Mesendoderm (in vitro differentiated cells): ENCODE data around the gene FMNL2.

Source experiments
- DNase-seq: peaks from one replicate; pipeline ENCODE4 v3.0.0; 2013
- H2AK5ac ChIP-seq: 2 replicates; pipeline ENCODE4 v1.6.1; 2013; ENCODE audit warnings: low read length, inconsistent platforms
- H2BK120ac ChIP-seq: 2 replicates; pipeline ENCODE4 v1.6.1; 2013; ENCODE audit warnings: low read depth, mild to moderate bottlenecking, low read length, moderate library complexity, mixed read lengths
- H2BK15ac ChIP-seq: replicated peaks from 2 replicates; pipeline ENCODE4 v1.6.1; 2013; ENCODE audit warnings: low read depth, mild to moderate bottlenecking, moderate library complexity
- H2BK5ac ChIP-seq: 2 replicates; pipeline ENCODE4 v1.6.1; 2013; ENCODE audit warnings: low read length, inconsistent platforms
- H3K18ac ChIP-seq: 2 replicates; pipeline ENCODE4 v1.6.1; 2013; ENCODE audit warnings: mild to moderate bottlenecking, low read length, mixed read lengths
- H3K23ac ChIP-seq: one replicate; pipeline ENCODE4 v1.6.1; 2013; ENCODE audit warnings: low read length
- H3K27ac ChIP-seq: 2 replicates; pipeline ENCODE4 v1.5.1; 2013; ENCODE audit warnings: low read depth, mild to moderate bottlenecking, inconsistent platforms, low read length, moderate library complexity
- H3K27me3 ChIP-seq: 2 replicates; pipeline ENCODE4 v1.6.1; 2013; ENCODE audit warnings: low read length, control low read depth, mild to moderate bottlenecking, inconsistent platforms; ENCODE audit not compliant: insufficient read depth, poor library complexity
- H3K36me3 ChIP-seq: 2 replicates; pipeline ENCODE4 v1.6.1; 2013; ENCODE audit warnings: low read length, inconsistent platforms; ENCODE audit not compliant: control insufficient read depth, insufficient read depth
- H3K4ac ChIP-seq: one replicate; pipeline ENCODE4 v1.6.1; 2013; ENCODE audit warnings: low read depth, mild to moderate bottlenecking, low read length, moderate library complexity
- H3K4me1 ChIP-seq: 2 replicates; pipeline ENCODE4 v1.6.1; 2013; ENCODE audit warnings: low read depth, low read length, inconsistent platforms; ENCODE audit not compliant: control insufficient read depth
- H3K4me2 ChIP-seq: 2 replicates; pipeline ENCODE4 v1.6.1; 2013; ENCODE audit warnings: low read length
- H3K4me3 ChIP-seq: 2 replicates; pipeline ENCODE4 v1.5.1; 2013; ENCODE audit warnings: mild to moderate bottlenecking, low read length
- H3K56ac ChIP-seq: one replicate; pipeline ENCODE4 v1.6.1; 2013; ENCODE audit warnings: low read length
- H3K79me1 ChIP-seq: 2 replicates; pipeline ENCODE4 v1.6.1; 2013; ENCODE audit warnings: low read length, inconsistent platforms
- H3K79me2 ChIP-seq: 2 replicates; pipeline ENCODE4 v1.6.1; 2013; ENCODE audit warnings: mild to moderate bottlenecking, low read length; ENCODE audit not compliant: control insufficient read depth, insufficient read depth
- H3K9ac ChIP-seq: 2 replicates; pipeline ENCODE4 v1.6.1; 2013; ENCODE audit warnings: low read length, inconsistent platforms
- H4K5ac ChIP-seq: one replicate; pipeline ENCODE4 v1.6.1; 2013; ENCODE audit warnings: low read length
- H4K8ac ChIP-seq: one replicate; pipeline ENCODE4 v1.6.1; 2013; ENCODE audit warnings: low read depth, mild to moderate bottlenecking, control low read depth, low read length, moderate library complexity
- WGBS: extraction: QIAGEN DNeasy Blood & Tissue Kit; methylation state at CpG from one replicate; pipeline ENCODE4 v1.1.7; 2013; ENCODE audit warnings: low lambda C conversion rate, missing lambda C conversion rate; ENCODE audit not compliant: insufficient coverage; ENCODE audit errors: extremely low coverage; 5-methylcytosine and 5-hydroxymethylcytosine counted together

The FMNL2 gene

DNA sequence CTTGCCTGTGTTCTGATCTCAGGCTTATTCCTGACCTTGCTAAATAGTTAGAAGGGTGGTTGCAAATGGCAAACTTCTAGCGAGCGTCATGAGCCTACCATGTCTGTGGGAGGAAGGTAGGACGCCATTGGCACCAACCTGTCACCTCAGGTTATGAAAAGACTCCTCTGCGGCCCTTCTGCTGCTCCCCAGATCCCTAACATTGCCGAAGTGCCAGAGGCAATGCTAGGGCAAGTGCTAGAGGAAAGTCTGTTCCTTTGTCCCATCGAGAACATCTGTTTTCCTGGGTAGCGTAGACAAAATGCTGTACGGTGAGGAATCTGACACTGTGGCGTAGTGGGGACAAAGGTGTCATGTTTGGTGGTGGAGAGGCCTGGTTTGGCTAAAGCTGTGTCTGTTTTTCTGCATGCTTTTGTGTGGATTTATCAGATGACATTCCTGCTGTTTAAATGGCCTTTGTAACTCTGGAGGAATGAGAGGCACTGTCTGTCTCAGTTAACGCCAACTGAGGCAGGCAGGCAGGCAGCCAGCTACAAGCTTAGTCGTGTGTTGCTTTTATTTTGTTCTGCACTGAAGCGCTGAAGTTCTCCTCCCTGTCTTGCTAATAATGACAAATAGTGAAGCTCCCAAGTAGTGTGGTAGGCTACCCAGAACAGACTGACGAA is 288.2 kb downstream of the FMNL2 start:
- no CpG with 5 or more reads among the region's 13 CpGs for WGBS
- H3K27ac ChIP-seq = no peak overlapping the region

DNA sequence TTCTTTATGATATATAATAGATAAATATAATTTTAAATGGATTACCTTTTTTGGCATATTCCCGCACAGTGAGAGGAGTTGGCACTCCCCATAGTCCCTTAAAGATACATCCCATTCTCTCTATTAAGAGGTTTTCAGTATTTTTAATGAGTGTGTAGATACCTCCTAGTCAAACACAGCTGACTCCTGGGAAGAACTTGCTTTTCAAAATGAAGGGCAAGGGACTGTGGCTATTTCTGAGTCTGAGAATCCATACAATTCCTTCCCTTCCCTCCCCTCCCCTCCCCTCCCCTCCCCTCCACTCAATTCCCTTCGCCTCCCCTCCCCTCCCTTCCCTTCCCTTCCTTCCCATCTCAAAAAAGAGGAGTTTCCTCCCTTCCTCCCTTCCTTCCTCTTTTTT is 288.8 kb downstream of the FMNL2 start:
- no peaks in the 10 kb centered on the region for H3K79me1 ChIP-seq
- no peak overlapping the region for H4K8ac ChIP-seq
- no peaks in the 10 kb centered on the region for H3K4me1 ChIP-seq
- no peak overlapping the region for H2BK15ac ChIP-seq
- no peaks in the 10 kb centered on the region for H3K27me3 ChIP-seq
- no peaks in the 10 kb centered on the region for H3K79me2 ChIP-seq
- no peak overlapping the region for H3K23ac ChIP-seq
- H3K18ac ChIP-seq = no peak overlapping the region
- no peak overlapping the region for H4K5ac ChIP-seq
- no peak overlapping the region for H3K4ac ChIP-seq
- no peak overlapping the region for H3K4me2 ChIP-seq
- H2AK5ac ChIP-seq = no peak overlapping the region
- H3K4me3 ChIP-seq = no peak overlapping the region
- no peak overlapping the region for H2BK5ac ChIP-seq
- H3K27ac ChIP-seq = no peak overlapping the region
- no peak overlapping the region for H3K9ac ChIP-seq
- no peak overlapping the region for H2BK120ac ChIP-seq
- H3K56ac ChIP-seq = no peak overlapping the region
- peaks cover 9% of the 10 kb centered on the region for H3K36me3 ChIP-seq
- DNase-seq = no peak
- WGBS = no CpG with 5 or more reads among the region's 2 CpGs

More for the DNA sequence above, 288.2 kb downstream of the FMNL2 start:
- H3K79me1 ChIP-seq = no peaks in the 10 kb centered on the region
- no peak overlapping the region for H3K9ac ChIP-seq
- no peak overlapping the region for H3K18ac ChIP-seq
- H3K56ac ChIP-seq = no peak overlapping the region
- H3K27me3 ChIP-seq = no peaks in the 10 kb centered on the region
- peaks cover 7% of the 10 kb centered on the region for H3K36me3 ChIP-seq
- no peak overlapping the region for H2BK5ac ChIP-seq
- H3K79me2 ChIP-seq = no peaks in the 10 kb centered on the region
- H2BK15ac ChIP-seq = no peak overlapping the region
- no peak overlapping the region for H3K4me2 ChIP-seq
- H3K4me3 ChIP-seq = no peak overlapping the region
- no peak overlapping the region for H4K8ac ChIP-seq
- H3K4me1 ChIP-seq = no peaks in the 10 kb centered on the region
- DNase-seq = peak; percentile 54
- no peak overlapping the region for H2BK120ac ChIP-seq
- H2AK5ac ChIP-seq = no peak overlapping the region
- H4K5ac ChIP-seq = no peak overlapping the region
- H3K4ac ChIP-seq = no peak overlapping the region
- H3K23ac ChIP-seq = no peak overlapping the region

DNA sequence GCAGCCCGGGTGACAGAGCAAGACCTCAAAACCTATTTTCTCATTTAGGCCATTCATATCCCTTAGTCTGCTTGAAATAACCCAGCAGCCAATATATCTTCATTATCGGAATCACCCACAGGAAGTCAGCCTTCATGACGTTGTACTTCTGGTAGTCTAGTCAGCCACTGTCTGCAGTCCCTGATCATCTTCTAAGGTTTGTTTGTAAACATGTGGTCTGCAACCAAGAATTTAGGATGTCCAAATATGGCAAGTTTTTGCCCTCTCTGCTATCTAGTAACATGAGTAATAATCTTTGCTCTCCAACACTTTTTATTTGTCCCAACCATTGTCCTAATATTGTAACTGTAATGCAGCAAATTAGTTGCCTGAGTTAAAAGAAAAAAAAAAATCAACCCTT is 289.8 kb downstream of the FMNL2 start:
- WGBS = no CpG with 5 or more reads among the region's 3 CpGs
- Histone ChIP-seq H3K27ac (no peak overlapping the region), H2BK15ac (no peak overlapping the region), H2BK5ac (no peak overlapping the region), H3K56ac (no peak overlapping the region), H3K18ac (no peak overlapping the region), H2AK5ac (no peak overlapping the region), H3K4me1 (no peaks in the 10 kb centered on the region), H3K27me3 (no peaks in the 10 kb centered on the region), H3K4me2 (no peak overlapping the region), H3K36me3 (peaks cover 6% of the 10 kb centered on the region), H3K79me2 (no peaks in the 10 kb centered on the region), H4K5ac (no peak overlapping the region), H4K8ac (no peak overlapping the region), H3K4me3 (no peak overlapping the region), H3K4ac (no peak overlapping the region), H2BK120ac (no peak overlapping the region), H3K23ac (no peak overlapping the region), H3K79me1 (no peaks in the 10 kb centered on the region), H3K9ac (no peak overlapping the region)
- no peak for DNase-seq

DNA sequence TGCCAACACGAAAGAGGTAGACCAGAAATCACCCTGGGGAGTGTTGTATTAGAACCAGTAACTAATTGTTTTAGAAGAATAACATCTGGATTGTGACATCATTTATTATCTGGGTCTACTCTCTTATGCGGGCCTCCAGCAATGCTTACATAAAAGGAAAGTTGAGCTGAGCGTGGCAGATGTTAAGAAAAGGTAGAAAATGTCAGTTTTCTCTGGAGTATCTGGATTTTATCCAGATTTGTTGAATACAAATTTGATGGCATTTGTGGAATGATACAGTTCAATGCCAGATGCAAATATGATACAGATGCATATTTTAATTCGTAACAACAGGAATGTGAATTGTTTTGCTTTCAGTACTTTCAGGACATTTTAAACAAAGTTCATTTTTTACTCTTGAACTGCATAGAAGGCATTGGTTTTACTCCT is 292.0 kb downstream of the FMNL2 start:
- Histone ChIP-seq H3K79me1 (no peaks in the 10 kb centered on the region), H3K4me3 (no peak overlapping the region), H3K9ac (no peak overlapping the region), H4K5ac (no peak overlapping the region), H4K8ac (no peak overlapping the region), H3K4me1 (no peaks in the 10 kb centered on the region), H3K79me2 (no peaks in the 10 kb centered on the region), H3K27me3 (no peaks in the 10 kb centered on the region), H3K56ac (no peak overlapping the region), H3K36me3 (peaks cover 6% of the 10 kb centered on the region), H3K23ac (no peak overlapping the region), H3K18ac (no peak overlapping the region), H3K4ac (no peak overlapping the region), H3K4me2 (no peak overlapping the region), H2BK120ac (no peak overlapping the region), H3K27ac (no peak overlapping the region), H2BK5ac (no peak overlapping the region), H2BK15ac (no peak overlapping the region), H2AK5ac (no peak overlapping the region)
- no peak for DNase-seq
- no CpG with 5 or more reads among the region's 4 CpGs for WGBS

DNA sequence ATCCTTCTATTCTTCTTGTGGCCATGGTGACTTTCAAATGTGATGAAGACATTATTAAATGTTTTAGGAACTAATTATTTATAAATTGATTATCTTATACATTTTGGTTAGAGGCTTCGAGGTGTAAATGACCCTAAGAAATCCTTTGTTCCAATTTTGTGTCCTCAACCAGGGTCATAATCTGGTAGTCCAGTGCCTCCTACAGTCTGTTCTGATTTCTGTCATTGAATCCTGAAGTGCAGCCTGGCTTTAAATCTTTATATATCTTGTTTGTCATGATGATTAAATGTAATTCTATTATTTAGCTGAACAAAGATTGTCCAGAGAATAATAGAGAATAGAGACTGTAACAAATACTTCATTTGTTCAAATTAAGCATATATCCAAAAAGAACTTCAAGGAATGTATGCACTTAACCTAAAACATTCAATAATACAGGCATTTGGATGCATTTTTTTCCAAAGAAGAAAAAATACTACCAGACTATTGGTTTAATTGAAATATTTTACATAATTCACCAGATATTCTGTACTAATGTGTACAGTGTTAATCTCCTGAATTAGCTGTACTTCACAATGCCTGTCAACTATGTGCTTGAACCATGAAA is 292.5 kb downstream of the FMNL2 start:
- H2AK5ac ChIP-seq = no peak overlapping the region
- H3K4me1 ChIP-seq = no peaks in the 10 kb centered on the region
- H2BK120ac ChIP-seq = no peak overlapping the region
- H3K18ac ChIP-seq = no peak overlapping the region
- peak; percentile 30 for DNase-seq
- no peak overlapping the region for H3K4me3 ChIP-seq
- H3K23ac ChIP-seq = no peak overlapping the region
- H3K36me3 ChIP-seq = peaks cover 6% of the 10 kb centered on the region
- no peak overlapping the region for H4K5ac ChIP-seq
- H3K56ac ChIP-seq = no peak overlapping the region
- H3K79me2 ChIP-seq = no peaks in the 10 kb centered on the region
- H3K27me3 ChIP-seq = no peaks in the 10 kb centered on the region
- no peak overlapping the region for H2BK5ac ChIP-seq
- no peak overlapping the region for H3K27ac ChIP-seq
- no CpG with 5 or more reads among the region's 1 CpG for WGBS
- no peak overlapping the region for H4K8ac ChIP-seq
- no peak overlapping the region for H2BK15ac ChIP-seq
- no peak overlapping the region for H3K9ac ChIP-seq
- H3K4ac ChIP-seq = no peak overlapping the region
- no peaks in the 10 kb centered on the region for H3K79me1 ChIP-seq
- H3K4me2 ChIP-seq = no peak overlapping the region

DNA sequence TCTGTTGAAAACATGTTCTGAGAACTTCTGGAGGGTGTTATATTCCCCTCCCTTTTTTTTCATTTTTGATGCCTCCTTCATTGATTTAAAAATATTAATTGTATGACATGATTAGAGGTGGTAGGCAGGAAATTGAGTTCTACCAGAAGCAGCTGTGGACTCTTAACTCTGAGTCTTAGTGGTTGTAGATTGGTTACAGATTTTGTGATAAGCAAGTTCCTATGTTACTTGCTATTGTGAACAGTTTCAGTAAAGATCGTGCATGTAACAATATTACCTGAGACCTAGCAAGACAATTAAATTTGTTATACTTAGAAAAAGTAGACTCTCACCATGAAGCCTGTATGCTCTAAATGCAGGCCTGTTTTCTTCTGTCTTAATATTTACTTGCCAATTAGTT is 294.2 kb downstream of the FMNL2 start:
- H3K27me3 ChIP-seq = no peaks in the 10 kb centered on the region
- no peak overlapping the region for H3K4me2 ChIP-seq
- H3K4me3 ChIP-seq = no peak overlapping the region
- no peak overlapping the region for H2BK5ac ChIP-seq
- H3K23ac ChIP-seq = no peak overlapping the region
- peaks cover 6% of the 10 kb centered on the region for H3K36me3 ChIP-seq
- H3K79me2 ChIP-seq = no peaks in the 10 kb centered on the region
- WGBS = no CpG with 5 or more reads among the region's 1 CpG
- no peak overlapping the region for H3K4ac ChIP-seq
- no peak overlapping the region for H2BK120ac ChIP-seq
- no peak overlapping the region for H3K18ac ChIP-seq
- H2BK15ac ChIP-seq = no peak overlapping the region
- no peak overlapping the region for H4K8ac ChIP-seq
- H3K79me1 ChIP-seq = no peaks in the 10 kb centered on the region
- no peaks in the 10 kb centered on the region for H3K4me1 ChIP-seq
- no peak overlapping the region for H3K56ac ChIP-seq
- no peak overlapping the region for H3K9ac ChIP-seq
- H4K5ac ChIP-seq = no peak overlapping the region
- H3K27ac ChIP-seq = no peak overlapping the region
- H2AK5ac ChIP-seq = no peak overlapping the region
- DNase-seq = no peak
